ENCODE data around the gene P2RY11.

The P2RY11 gene

GRCh38 chr19:10093295-10094186 lies 18.0 kb upstream of the P2RY11 start:
- DNase-seq (ENCODE audit: low spot score) (no peak), FAIRE-seq (no peak)

- FAIRE-seq (no peak), DNase-seq (ENCODE audit: low spot score) (no peak)
Measured at GRCh38 chr19:10095622-10095947, 15.9 kb upstream of the P2RY11 start.

- no peak for FAIRE-seq
- peak; percentile 68 for DNase-seq (ENCODE audit: low spot score)
Measured at GRCh38 chr19:10095948-10096614, 15.4 kb upstream of the P2RY11 start.

GRCh38 chr19:10096615-10096963 lies 14.9 kb upstream of the P2RY11 start:
- DNase-seq (ENCODE audit: low spot score) = no peak
- FAIRE-seq = no peak

GRCh38 chr19:10100163-10100785 lies 11.2 kb upstream of the P2RY11 start:
- FAIRE-seq = no peak
- DNase-seq (ENCODE audit: low spot score) = no peak

GRCh38 chr19:10102787-10103236 lies 8.7 kb upstream of the P2RY11 start:
- FAIRE-seq (no peak), DNase-seq (ENCODE audit: low spot score) (no peak)

GRCh38 chr19:10104130-10104513 lies 7.4 kb upstream of the P2RY11 start:
- FAIRE-seq = no peak
- no peak for DNase-seq (ENCODE audit: low spot score)

GRCh38 chr19:10104665-10105508 lies 6.6 kb upstream of the P2RY11 start:
- FAIRE-seq = no peak
- DNase-seq (ENCODE audit: low spot score) = no peak

DNA sequence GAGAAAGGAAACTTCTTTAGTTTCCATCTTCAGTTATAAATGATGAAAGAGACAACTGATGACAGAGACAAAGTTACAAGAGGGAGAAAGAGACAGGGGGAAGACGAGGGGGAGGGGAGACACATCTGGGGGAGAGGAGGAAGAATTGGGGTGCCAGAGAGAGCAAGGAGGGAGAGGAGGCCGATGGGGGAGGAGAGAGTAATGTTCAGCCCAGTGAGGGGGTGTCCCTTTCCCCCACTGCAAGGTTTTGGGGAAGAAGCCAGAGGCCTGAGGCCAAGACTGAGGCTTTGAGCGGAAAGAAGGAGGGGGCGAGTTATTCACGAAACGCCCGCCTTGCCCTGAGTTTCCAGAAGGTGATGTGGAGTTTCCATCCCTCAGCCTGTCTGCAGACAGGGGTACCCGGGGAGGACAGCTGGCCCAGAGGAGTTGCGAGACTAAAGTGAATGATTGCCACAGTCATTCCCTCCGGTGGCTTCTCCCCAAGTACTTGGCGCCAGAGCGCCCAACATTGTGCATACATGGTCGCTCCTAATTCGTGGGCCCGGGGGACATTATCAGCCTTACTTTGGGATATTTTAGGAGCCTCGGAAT lies 5.9 kb upstream of the P2RY11 start:
- DNase-seq (ENCODE audit: low spot score) (no peak), FAIRE-seq (no peak)

GRCh38 chr19:10106100-10106936 lies 5.2 kb upstream of the P2RY11 start, which contains the start of gene PPAN:
Gene PPAN, plus strand, starts transcription at chr19:10106362. Its CDS starts 33 bp downstream, at chr19:10106395.
- DNase-seq (ENCODE audit: low spot score) (peak; percentile 97), FAIRE-seq (peak; percentile 76)

DNA sequence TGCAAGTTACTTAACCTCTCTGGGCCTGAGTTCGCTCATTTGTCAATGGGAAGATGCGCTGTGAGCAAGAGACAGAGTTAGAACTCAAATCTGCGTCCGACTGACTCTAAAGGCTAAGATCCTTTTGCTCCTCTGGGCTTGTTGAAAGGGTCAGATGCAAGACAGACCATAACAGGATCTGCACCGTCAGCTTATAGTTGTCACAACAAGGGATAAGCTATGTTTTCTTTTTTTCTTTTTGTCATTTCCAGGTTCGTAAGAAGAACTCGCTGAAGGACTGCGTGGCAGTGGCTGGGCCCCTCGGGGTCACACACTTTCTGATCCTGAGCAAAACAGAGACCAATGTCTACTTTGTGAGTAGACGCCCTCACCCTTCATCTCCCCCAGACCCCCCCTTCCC lies 4.2 kb upstream of the P2RY11 start:
- no peak for FAIRE-seq
- no peak for DNase-seq (ENCODE audit: low spot score)

- no peak for DNase-seq (ENCODE audit: low spot score)
Measured at GRCh38 chr19:10107817-10108367, 3.6 kb upstream of the P2RY11 start.

DNA sequence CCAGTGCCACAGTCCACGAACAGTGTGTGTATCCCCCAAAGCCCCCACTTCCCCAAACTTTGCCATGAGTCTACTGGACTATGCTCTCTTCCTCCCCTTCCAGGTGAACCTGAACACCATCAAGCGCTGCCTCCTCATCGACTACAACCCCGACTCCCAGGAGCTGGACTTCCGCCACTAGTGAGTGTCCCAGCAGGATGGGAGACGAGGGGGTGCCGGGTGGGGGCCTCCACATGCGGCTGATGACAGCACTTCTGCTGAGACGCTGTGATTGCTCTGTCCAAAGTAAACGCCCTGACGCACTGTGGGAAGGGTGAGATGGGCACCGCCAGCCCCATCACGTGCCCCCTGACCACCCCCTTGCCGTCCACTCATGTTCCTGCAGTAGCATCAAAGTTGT lies 2.0 kb upstream of the P2RY11 start:
- FAIRE-seq = no peak
- no peak for DNase-seq (ENCODE audit: low spot score)

More at GRCh38 chr19:10107817-10108367, 3.6 kb upstream of the P2RY11 start:
- FAIRE-seq = no peak

DNA sequence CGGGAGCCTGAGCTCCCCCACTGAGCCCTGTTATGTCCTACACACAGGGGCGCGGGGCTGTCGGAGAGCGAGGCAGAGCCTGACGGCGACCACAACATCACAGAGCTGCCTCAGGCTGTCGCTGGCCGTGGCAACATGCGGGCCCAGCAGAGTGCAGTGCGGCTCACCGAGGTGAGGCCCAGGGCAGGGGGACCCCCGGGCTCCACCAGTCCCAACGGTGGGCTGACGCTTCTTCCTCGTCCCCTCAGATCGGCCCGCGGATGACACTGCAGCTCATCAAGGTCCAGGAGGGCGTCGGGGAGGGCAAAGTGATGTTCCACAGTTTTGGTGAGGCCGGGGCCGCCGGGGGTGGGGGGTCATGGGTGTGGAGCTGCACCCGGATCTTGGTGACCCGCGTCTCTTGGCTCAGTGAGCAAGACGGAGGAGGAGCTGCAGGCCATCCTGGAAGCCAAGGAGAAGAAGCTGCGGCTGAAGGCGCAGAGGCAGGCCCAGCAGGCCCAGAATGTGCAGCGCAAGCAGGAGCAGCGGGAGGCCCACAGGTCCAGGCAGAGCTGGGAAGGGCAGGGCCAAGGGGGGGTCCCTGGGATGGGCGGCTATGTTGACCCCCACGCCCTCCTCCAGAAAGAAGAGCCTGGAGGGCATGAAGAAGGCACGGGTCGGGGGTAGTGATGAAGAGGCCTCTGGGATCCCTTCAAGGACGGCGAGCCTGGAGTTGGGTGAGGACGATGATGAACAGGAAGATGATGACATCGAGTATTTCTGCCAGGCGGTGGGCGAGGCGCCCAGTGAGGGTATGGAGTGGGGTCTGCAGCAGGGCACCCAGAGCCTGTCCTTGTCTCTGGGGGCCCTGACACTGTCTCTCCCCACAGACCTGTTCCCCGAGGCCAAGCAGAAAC lies 1.2 kb upstream of the P2RY11 start:
- FAIRE-seq (no peak), DNase-seq (ENCODE audit: low spot score) (no peak)

- DNase-seq (ENCODE audit: low spot score) = no peak
- FAIRE-seq = no peak
Measured at GRCh38 chr19:10110972-10111317, 548 bp upstream of the P2RY11 start.

DNA sequence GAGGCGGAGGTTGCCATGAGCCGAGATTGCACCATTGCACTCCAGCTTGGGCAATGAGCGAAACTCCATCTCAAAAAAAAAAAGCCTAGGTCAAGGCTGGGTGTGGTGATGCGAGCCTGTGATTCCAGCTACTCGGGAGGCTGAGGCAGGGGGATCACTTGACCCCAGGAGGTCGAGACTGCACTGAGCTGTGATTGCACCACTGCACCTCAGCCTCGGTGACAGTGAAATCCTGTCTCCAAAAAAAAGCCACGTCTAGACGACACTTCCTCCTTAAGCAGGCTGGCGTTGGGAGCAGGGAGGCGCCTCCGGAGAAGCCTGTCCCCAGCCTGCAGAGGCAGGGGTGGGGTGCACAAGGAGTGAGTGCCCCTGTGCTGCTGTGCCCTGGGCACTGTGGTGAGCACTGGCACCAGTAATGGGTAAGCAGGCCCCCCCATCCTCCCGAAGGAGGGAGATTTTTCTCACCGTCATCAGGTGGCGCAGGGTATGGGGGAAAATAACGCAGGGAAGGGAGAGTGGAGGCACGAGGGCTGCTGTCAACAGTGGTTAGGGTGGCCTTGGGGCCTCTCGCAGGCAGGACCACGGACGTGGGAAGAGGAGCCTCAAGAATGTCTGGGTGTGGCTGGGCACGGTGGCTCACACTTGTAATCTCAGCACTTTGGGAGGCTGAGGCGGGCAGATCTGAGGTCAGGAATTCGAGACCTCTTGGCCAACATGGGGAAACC lies 706 bp downstream of the P2RY11 start:
- FAIRE-seq = no peak
- no peak for DNase-seq (ENCODE audit: low spot score)

GRCh38 chr19:10112895-10113591 lies 1.6 kb downstream of the P2RY11 start:
- DNase-seq (ENCODE audit: low spot score) (no peak), FAIRE-seq (no peak)

- DNase-seq (ENCODE audit: low spot score) (no peak), FAIRE-seq (no peak)
Measured at GRCh38 chr19:10113592-10113963, 2.1 kb downstream of the P2RY11 start.
